Activated T-cell treated with anti-CD3 and anti-CD28 coated beads for 1 hour (primary cell): ENCODE results near the gene FSD1.
"Not testable (repeated sequence)": the region's sequence is repeated elsewhere in the genome, so short reads cannot be mapped to it uniquely, and the experiment has no call there.

Experiments
- DNase-seq: peaks from one replicate; pipeline ENCODE4 v3.0.0-alpha.2; 2020; ENCODE audit warnings: low read depth

Gene FSD1

DNA sequence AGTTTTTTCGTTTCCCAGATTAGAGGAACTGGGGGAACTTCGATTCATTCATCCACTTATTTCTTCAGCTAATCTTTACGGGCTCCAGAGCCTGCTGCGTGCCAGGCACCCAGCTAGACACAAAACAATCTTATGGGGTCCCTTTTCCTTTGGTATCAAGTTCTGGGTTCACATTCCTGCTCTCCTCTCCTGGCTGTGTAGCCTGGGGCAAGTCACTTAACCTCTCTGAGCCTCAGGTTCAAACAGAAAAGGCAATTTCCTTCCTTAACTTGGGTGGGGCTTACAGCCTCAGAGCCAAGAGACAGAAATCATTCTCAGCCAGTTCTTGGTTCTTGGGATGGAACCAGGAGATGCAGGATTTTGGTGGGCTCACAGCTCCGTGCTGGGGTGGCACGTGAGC is 19.4 kb upstream of the FSD1 start:
- DNase-seq: no peak

DNA sequence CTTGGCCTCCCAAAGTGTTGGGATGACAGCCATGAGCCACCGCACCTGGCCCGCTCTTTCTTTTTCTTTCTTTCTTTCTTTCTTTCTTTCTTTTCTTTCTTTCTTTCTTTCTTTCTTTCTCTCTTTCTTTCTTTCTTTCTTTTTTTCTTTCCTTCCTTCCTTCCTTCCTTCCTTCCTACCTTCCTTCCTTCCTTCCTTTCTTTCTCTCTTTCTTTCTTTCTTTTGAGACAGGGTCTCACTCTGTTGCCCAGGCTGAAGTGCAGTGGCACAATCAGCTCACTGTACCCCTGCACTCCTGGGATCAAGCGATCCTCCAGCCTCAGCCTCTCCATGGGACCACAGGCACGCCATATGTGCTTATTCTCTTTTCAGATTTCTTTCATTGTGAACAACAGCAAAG is 18.3 kb upstream of the FSD1 start:
- not testable (repeated sequence) for DNase-seq

DNA sequence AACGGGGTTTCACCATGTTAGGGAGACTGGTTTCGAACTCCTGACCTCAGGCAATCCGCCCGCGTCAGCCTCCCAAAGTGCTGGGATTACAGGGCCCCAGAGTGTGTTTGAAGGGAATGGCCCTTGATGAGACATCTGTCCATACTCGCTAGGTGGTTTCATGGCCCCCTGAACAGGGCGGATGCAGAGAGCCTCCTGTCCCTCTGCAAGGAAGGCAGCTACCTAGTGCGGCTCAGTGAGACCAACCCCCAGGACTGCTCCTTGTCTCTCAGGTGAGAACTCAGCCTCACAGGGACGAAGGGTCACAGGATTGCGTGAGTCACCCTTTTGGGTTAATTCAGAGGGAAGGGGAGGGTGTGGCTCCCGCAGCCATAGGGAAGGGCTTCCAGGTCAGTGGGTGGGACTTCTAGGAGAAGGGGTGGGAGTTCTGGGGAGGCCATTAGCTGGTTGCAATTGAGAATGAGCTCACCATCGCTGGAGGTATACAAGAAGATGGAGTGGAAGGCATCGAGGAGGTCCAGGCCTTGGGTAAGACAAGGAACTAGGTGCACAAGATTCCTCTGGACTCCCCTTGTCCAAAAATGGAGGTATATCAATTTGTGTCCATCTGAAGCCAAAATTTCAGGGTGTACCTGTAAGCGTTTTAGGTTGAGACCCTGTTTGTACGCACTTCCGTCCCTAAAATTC is 16.2 kb upstream of the FSD1 start:
- DNase-seq: no peak

DNA sequence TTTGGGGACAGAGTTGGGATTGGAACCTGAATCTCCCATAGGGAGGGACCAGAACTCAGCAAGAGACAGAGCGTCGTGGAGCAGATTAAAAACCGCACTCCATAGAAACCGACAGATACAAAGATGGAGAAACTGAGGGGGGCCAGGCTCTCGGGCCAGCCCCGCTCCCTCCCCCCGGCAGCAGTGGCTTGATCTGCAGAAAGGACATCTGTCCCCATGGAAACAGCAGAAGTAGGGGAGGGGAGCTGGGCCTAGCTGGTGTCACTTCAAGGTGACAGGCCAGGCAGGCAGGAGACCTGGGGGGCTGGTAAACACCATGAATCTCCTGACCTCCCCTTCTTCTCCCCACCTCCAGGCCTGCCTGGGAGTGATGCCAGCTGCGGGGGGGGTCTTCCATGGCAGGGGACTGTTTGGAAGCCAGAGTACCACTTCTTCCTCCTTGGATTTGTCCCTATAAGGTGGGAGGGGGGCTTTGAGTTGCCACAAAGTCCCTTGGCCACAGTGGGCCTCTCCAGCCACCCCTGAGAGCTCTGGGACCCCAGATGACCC is 13.1 kb upstream of the FSD1 start:
- no peak for DNase-seq

DNA sequence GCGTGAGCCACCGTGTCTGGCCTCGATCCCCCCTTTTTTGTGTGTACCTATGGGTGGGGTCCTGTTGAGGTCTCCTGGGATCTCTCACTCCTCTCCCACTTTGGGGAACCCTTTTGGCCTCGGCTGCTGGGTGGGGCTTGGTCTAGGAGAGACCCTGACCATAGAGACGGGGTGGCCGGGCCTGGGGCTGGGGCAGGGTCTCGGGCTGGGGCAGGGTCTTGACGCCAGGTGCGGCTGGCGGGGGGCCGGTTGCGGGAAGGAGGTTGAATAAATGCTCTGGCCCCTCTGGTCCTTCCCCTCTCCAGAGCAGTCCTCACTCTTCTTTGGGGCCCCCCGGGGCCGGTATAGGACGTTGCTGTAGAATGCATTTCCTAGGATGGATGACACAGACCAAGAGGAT is 11.9 kb upstream of the FSD1 start:
- DNase-seq: no peak

DNA sequence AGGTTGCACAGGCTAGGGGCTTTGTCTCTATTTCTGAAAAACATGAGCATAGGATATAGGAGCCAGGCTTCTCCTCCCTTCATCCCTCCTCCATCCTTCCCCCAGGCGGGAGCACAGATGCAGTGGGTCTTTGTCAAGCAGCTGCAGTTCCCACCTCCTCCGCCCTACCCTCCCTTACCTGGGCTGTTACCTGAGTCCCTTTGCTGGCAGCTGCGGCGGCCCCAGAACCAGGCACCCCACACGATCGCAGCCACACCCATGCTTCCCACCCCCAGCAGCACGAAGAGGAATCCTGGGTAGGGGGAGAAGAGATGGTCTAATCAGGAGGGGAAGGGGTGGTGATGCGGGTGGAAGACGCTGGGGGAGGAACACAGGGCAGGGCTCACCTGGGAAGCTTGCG is 10.0 kb upstream of the FSD1 start:
- no peak for DNase-seq

DNA sequence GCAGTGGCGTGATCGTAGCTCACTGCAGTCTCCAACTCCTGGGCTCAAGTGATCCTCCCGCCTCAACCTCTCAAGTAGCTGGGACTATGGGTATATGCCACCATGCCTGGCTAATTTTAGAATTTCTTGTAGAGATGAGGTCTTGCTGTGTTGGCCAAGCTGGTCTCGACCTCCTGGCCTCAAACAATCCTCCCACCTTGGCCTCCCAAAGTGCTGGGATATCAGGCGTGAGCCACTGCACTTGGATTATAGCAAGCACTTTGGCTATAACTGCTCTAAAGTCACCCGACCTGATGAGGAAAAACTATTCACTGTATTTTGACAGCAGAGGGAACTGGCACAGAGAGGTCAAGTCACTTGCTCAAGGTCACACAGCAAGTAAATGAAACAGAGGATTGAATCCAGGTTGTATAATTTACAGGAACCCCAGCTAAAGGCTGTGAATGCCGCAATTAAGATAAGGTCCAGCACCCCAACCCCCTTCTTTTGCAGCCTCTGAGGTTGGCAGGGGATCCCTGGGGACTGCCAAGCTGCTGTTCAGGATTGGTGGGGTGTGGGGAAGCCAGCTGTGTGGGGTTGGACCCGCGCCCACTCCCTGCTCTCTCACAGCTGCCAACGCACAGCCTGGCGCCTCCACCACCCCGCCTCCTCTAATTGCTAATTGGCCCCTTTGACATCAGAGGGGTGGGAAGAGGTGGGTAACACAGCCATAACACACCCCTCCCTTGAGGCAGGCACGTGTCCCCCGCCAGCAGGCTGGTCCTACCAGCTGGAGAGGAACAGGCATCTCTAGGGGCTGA is 8.2 kb upstream of the FSD1 start:
- no peak for DNase-seq

DNA sequence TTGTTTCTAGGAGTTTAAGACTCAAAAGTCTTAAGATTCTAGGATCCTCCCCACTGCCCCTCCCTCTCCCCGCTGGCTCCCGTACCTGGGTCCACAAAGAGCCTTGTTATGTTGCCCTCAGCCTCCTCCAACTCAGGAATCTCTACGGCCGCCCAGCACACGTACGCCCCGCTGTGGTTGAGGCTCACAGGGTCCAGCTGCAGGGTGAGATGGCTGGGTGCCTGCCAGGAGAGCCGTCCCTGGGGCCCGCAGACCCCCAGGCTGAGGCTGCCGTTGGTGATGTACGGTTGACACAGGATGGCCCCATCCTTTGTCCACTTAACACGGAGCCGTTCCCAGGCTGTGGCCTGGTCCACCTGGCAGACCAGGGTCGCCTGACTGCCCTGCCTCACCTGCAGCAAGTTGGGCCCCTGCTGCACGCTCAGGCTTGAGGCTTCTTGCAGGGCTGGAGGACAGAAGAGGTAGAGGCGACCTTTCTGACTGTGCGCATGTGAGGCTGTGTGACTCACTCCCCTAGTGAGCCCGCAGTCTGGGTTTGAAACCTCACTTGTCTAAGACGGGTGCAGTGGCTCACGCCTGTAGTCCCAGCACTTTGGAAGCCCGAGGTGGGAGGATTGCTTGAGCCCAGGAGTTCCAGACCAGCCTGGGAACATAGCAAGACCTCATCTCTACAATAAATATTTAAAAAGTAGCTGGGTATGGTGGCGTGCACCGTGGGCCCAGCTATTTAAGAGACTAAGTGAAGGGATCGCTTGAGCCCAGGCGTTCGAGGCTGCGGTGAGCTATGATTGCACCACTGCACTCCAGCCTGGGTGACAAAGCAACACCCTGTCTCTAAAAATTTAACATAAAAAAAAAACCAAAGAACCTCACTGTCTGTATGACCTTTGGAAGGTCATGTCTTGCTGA is 6.2 kb upstream of the FSD1 start:
- DNase-seq: no peak

DNA sequence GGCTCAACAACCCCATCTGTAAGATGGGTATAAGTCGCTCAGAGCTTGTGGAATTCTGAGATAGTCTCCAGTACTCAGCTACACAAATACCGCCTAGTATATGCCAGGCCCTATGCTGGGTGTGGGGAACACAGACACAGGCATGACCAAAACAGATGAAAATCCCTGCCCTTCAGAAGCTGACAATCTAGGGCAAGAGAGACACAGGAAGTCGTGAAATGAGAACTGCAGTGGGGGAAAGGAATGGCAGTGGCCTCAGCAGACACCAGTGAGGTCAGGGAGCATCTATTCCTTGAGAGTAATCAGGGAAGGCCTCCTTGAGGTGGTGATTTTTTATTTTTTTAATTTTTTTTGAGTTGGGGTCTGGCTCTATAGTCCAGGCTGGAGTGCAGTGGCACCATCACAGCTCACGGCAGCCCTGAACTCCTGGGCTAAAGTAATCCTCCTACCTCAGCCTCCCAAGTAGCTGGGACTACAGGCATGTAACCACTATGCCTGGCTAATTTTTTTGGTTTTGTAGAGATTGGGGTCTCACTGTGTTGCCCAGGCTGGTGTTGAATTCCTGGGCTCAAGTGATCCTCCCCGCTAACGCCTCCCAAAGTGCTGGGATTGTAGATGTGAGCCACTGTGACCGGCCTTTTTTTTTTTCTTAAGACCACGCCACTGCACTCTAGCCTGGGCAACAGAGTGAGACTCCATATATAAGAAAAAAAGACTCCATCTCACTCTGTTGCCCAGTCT is 5.4 kb upstream of the FSD1 start:
- no peak for DNase-seq

DNA sequence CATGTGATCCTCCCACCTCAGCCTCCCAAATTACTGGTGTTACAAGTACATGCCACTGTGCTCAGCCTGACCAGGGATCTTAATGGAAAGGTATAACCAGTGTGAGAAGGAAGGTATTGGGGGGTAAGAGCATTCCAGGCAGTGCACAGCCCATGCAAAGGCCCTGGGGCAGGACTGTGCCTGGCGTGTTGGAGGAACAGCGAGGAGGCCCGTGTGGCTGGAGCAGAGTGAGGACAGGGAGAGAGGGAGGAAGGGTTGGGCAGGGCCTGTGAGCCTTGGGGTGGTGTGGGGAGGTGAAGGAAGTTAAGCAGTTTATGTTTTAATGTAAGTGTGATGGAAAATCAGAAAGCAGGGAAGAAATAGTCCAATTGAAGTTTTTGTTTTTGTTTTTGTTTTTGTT is 3.8 kb upstream of the FSD1 start:
- no peak for DNase-seq

DNA sequence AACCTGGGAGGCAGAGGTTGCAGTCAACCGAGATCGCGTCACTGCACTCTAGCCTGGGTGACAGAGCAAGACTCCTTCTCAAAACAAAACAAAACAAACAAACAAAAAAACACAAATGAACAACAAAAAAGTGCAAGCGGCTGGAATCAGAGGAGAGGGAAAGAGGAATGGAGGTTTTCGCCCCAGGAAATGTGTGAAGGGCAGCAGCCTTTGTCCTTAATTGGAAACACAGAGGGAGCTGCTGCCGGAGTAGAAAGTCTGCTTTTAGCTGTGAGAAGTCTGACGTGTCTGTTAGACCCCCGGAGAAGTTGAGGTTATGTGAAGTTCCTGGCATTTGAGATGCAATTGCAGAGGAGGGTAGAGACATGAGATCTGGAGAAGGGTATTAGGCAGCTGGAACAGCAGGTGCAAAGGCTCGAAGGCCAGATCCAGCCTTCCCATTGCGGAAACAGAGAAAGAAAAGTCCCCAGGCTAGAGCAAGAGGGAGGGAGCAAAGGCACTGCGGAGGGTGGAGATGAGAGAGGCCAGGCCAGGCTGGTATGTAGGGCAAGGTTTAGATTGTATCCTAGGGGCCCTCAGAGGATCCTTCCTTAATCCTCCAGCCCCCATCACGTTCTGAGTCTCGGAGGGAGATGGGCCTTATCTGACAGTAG is 2.7 kb upstream of the FSD1 start:
- no peak for DNase-seq

DNA sequence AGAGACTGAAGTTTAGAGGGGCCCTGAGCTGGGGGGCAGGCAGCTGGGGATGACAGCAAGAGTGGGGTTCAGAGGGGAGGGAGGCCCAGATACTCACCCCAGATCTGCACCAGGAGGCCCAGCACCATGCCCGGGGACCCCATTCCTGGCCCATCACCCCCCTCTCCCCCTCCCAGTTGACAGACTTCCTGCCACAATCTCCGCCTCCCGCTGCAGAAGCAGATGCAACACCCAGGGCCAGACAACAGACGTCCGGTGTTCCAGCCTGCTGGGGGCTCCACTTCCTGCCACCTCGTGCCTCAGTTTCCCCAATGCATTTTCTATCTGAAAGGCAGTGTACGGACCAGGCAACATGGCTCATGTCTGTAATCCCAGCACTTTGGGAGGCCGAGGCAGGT is 2.2 kb upstream of the FSD1 start, which contains the start of gene TMIGD2:
TMIGD2 (minus strand) TSS at position 147 of the 398 bp plus-strand sequence; CDS start at position 143, 4 bp downstream.
- DNase-seq: no peak

DNA sequence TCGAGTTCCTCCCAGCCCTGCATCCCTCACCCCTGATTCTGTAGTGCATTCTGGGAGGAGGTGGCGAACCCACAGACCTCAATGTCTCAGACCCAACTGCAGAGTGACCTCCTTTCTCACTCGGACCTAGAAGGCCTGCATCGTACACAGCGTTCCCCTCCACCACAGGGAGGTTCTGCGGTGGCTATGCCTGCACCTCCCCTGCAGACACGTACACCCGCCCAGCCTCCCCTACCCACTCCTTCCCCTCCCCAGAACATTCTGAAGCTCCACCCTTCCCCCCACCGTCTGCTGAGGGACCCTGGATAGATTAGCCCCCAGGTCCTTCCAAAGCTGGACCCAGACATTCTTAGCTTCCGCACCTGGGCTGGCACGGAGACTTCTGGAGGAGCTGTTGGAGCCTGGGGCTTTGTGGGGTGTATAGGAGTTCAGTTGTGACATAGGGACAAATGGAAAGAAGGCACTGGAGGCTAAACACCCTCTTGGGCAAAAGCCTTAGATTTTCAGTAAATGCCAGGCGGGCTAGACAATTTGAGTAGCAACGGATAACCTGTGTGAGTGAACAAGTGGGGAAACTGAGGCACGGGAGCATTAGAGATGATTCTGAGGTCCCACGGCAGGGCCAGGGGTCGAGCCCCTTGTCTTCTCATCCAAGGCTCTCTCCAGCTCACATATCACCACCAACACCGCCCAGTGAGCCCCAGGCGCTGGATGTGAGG is 420 bp upstream of the FSD1 start:
- DNase-seq: no peak

DNA sequence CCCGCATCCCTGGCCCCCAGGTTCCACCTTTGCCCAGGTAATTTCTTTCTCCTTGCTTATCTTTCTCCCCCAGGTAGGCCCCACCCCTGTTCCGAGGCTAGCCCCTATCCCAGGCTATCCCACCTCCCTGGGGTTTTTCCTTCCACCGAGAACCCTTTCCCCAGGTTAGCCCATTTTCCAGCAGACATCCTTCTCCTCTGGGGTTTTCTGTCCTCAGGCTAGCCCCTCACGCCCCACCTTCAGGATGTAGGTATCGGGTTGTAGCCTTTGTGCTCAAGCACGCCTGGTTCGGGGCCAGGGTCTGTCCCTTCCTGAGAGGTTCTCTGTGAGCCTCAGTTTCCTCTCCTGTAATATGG is 837 bp downstream of the FSD1 start:
- DNase-seq: no peak

DNA sequence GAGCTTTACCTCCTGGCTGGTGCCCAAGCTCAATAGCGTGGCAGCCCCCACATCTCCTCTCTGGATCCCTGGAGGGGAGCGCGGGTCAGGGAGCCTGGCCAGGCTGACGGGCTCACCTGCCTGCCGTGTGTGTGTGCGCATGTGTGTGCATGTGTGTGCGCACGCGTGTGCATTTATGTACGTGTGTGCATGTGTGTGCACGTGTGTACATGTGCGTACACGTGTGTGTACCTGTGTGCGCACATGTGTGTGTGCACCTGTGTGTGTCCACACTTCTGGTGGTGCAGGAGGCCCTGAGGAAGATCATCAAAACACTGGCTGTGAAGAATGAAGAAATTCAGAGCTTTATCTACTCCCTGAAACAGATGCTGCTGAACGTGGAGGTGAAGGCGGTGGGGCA is 1.3 kb downstream of the FSD1 start:
- no peak for DNase-seq

DNA sequence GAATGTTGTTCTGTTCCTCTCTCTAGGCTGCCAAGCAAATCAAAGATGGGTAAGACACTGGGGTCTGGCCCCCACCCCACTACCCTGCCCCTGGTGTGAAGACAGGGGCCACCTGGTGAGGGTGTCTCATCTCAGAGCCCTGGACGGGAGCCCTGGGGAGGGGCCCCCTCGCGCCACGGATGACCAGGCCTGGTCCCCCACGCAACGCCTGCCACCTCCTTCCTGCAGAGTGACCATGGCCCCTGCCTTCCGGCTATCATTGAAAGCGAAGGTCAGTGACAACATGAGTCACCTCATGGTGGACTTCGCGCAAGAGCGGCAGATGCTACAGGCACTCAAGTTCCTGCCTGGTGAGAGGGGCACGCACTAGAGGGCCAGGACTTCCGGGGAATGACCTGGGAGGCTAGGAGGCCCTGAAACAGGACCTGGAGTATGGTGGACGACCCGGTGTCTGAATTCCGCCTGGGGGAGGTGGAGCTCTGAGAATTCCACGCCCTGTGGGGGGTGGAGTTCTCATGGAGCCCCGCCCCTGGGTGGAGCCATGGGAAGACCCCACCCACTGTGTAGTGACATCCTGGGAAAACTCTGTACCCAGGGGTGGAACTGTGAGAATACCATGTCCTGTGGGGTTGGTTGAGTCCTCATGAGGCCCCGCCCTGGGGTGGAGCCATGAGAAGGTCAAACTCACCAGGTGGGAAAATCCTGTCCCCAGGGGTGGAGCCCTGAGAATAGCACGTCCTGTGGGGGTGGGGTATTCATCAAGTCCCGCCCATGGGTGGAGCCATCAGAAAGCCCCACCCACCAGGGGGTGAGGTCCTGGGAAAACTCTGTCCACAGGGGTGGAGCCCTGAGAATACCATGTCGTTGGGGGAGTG is 6.1 kb downstream of the FSD1 start:
- DNase-seq: no peak

DNA sequence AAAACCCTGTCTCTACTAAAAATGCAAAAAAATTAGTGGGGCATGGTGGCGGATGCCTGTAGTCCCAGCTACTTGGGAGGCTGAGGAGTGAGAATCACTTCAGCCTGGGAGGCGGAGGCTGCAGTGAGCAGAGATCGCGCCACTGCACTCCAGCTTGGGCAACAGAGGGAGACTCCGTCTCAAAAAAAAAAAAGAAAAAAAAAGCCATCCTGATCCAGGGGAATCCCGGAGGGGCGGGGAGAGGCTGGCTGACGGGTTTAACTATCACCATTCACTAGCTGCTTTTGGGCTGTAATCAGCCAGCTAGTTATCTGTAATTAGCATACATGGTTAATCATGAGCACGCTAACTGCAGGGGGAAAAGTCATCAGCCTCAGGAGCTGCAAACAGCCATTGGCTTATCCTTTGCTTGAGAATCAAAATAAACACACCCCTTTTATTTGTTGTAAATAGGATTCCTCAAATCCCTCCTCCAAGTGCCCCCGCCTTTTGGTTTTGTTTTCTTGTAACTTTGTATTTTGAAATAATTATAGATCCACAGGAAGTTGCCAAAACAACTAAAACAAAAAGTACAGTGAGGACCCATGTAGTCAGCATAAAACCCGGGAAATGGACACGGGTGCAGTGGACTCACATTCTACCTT is 9.6 kb downstream of the FSD1 start:
- DNase-seq: no peak

DNA sequence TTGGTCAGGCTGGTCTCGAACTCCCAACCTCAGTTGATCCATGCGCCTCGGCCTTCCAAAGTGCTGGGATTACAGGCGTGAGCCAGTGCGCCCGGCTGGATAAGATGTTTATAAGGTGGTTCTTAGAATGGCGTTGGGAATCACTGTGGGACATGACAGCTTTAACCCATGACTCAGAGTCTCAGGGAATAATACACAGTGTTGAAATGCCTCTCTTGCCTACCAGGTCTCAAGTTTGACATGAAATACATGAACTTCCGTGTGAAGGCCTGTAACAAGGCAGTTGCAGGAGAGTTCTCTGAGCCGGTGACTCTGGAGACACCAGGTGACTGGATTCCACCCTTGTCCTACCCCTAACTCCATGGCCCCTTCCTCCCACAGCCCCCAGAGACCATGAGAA is 12.6 kb downstream of the FSD1 start:
- DNase-seq: no peak

DNA sequence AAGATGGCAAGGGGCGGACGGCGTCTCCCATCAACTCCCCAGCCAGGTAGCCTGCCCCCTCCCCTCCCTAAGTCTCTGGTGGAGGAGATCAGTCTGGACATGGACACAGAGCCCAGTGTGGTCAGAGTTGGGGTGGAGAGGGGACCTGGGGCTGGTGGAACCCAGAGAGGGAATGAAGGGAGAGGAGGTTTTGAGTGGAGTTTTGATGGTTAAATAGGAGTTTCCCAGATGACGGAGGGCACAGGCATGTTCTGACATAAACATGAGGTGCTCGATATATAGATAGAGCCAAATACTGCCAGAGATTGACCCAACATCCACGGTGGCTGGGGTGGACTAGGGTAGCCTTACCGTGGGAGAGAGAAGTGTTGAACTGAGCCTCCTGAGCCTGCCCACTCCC is 14.1 kb downstream of the FSD1 start:
- no peak for DNase-seq
